Endothelial cell of hepatic sinusoid (primary cell): Measurements from ENCODE around the gene FOXA1.

Experiments used
- in situ Hi-C: cut with HindIII; loops from 2 replicates; pipeline ENCODE4 v1.10.0; 2017; ENCODE audit warnings: low sequenced_read_pairs

FOXA1 gene

GRCh38 chr14:37590428-37591139 lies 4.5 kb downstream of the FOXA1 start:
- in situ Hi-C loops, result no loop called here

GRCh38 chr14:37589715-37590427 lies 5.2 kb downstream of the FOXA1 start:
- in situ Hi-C loops, result no loop called here

- in situ Hi-C loops, result no loop called here
These were observed 5.9 kb downstream of the FOXA1 start for GRCh38 chr14:37588956-37589714.

- in situ Hi-C loops, result no loop called here
These were observed 6.4 kb downstream of the FOXA1 start for GRCh38 chr14:37588667-37588955.

DNA sequence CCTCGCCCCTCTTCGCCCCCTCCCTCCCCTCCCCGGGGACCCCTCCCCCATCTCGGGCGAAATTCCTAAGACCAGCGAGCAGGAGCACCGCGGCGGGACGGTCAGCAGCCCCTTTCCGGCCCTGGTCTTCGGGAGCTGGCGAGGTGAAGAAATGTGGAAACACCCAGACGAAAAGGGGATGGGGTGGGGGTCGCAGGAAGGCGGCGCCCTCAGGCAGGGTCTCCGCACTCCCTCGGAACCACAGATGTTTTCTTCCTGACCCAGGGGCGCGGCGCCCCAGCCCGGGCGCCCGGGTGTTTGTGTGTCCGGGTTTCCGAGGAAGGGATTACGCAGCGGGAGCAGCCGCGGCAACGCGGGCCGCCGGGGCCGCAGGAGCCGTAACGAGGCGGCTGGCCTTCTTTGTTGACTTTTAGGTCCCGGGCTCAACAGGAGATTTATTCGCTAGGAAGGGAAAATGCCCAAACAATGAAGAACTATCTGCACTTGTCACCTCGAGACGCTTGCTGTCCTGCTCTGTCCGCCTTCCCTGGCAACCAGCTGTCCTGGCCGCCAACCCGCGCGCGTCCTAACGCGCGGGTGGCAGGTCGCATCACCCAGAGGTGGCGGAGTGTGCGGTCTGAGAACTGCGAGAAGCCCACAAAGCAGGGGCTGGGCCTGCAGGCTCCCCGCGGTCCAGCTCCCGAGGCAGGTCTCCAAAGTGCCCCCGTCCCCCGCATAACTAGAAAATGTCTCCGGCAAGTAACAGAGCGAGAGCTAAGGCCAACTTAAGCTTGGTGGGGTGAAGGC lies 7.0 kb downstream of the FOXA1 start:
- in situ Hi-C loops, result no loop called here

DNA sequence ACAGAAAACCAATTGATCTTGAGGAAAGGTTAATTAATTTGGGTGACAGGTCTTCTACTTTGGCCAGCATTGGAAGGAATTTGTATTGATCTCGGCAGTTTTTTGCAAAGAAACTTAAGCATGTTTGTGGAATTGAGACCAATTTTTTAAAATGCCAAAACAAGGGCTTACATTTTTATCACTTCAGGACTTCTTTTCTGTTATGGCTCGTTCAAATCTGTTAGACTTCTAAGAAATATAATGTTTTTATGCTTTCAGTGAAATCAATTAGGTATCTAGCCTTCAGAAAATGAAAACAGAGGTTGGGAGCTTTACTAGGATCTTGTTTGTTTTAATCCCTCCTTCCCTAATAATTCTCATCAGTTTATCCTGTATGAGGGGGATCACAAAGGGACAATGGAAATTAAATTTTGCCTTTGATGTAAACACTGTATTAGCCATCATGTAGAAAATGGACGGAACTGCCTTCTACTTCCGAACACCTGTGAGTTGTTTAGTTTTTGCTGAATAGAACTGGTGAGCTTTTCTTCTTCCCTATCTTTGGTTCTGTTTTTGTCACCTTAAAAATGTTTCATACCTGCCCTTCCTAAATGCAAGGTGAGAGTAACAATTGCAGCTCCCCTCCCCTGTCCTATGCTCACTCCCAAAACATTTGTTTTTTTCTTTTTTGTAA lies 7.8 kb downstream of the FOXA1 start:
- in situ Hi-C loops, result no loop called here

- in situ Hi-C loops, result no loop called here
These were observed 8.3 kb downstream of the FOXA1 start for GRCh38 chr14:37586797-37587130.

DNA sequence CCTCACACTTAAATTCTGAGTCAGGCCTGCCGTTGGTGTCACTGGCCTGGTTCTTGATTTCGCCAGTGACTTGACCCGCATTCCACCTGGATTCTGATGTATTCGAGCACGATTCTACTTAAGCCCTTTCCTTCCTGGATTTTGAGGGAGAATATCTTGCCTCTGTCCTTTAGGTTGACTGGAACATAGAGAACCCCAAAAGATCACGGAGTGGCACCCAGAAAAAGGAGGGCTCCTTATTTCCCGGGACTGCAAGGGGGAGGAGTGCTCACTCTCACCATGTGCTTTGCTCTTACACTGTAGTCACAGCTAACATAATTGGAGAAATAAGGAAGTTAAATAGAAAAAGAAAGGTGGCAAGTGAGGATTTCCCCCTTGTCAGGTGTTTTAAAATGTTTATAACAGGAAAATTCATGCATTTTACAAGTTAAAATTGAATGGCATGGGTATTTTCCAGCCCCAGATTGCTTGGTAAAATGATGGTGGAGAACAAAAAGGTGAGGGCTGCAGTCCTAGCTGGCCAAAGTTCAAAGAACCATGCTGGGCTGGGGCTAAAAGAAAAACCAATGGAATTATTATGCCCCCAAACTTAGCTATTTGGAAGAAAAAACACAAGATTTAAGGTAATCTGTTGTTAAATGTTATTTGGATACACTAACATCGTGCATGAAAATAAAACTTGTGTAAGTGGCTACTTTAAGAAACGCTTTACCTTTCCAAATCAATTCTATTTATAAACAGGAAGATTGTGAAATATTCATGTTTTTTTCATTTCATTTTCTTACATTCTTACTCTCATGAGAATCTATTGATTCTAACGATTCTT lies 8.9 kb downstream of the FOXA1 start:
- in situ Hi-C loops, result no loop called here

DNA sequence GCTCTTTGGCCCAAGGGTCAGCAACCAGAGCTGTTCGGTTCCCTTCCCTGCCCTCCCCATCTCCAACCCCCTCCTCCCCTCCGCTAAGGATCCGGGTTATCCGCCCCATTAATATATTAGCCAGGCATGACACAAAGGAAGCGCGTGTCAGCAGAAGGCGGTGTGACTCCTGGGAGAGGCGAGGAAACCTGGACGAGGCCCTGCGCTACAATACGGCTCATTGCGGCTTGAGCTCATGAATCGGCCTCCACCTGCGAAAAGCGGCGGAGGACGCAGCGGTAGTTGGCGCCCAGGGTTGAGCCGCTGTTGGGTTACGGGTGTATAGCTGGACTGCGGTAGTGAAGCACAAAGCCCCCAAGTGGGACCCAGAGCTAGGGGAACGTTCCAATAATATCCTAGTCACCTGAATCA lies 9.9 kb downstream of the FOXA1 start:
- in situ Hi-C loops, result no loop called here

DNA sequence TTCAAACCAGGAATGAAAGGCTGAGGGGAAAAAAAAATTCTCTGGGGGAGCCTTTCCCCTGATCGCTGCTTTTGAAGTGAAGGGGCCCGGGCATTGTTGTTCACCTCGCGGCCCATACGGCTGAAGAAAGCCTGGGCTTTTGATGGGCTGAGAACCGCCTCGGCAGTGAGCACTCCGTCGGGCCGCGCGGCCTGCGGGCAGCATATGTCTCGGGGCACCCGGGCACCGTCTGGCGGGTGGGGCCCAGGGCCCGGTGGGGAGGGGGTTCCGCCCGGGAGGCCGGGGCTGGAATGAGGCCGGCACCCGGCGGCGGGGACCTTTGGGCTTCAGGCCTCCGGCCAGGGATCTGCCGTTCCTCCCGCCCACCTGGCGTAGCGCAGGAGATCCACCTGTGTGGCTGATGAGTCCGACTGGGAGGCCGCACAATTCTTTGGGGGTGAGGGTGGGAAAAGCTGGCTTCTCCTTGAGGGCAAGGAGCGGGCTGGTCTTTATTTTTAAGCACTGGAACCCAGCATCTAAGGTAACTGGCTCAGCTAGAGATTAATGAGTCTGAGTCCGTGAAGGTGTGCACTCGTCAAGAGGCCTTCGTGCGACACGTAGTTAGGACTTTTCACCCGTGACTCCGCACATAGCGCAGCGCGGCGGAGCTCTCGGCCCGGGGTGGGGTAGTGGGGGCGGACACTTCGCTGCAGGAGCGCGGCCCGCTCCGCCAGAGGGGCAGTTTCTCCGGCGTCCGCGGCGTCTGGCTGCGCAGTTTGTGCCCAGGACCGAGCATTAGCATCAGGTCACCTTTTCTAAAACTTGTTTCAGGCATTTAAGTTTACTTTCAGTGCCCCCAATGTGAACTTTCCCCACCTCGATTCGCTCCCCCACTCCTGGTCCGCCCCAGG lies 10.6 kb downstream of the FOXA1 start:
- in situ Hi-C loops, result no loop called here

DNA sequence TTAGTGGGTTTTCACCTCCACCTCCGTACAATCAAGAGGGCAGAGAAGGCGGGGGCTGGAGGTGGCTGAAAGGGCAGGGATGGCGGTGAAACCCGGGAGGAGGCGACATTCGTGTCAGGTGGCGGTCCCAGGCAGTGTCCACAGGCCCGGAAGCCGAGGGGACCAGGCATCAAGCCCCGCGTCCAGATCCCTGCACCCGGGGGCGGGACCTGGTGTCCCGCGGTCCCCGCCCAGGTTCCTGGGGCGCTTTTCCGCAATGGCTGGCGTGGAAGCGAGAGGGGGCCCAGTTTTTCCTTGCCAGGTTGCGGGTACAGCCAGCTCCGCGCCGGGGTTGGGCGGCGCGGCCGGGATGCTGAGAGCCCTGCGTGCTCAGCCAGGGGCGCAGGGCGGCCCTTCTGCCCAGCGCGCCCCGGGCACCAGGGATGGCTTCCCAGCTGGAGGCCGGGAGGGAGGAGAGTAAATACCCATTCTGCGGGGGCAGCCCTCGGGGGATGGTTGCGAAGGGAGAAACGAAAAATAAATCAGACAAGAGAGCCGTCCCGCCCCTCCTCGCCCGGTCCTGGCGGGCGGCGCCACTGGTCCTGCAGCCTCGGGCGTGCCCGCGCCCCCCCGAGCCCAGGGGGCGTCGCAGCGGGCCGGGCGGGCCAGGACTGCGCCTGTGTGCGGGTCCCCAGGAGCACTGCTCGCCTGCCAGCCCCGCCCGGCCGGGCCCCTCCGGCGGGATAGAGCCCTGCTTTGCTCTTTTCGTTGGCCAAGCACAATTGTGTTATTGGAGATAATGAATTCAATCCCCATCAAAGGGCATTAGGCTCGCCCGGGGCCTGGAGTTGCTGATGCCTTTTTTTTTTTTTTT lies 11.5 kb downstream of the FOXA1 start:
- in situ Hi-C loops, result no loop called here

GRCh38 chr14:37580146-37580545 lies 14.9 kb downstream of the FOXA1 start:
- in situ Hi-C loops, result no loop called here

- in situ Hi-C loops, result no loop called here
These were observed 15.8 kb downstream of the FOXA1 start for GRCh38 chr14:37579274-37579673.

DNA sequence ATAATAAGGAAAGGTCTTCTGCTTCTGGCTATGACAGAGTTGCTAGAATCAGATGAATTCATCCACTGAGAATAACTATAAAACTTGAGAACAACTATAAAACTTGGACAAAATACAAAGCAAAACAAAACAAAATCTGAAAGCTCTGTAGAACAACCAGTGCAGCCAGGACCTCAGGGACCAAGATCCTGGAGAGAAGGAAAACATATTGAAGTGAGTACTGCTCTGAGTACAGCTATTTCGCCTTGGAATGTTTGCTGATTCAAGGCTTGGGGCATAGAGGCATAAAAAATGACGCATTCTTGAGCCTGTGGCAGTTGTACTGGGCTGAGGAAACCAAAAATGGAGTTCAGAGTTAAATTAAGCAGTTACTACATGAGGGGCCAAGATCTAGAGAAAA lies 21.7 kb downstream of the FOXA1 start:
- in situ Hi-C loops, result no loop called here

DNA sequence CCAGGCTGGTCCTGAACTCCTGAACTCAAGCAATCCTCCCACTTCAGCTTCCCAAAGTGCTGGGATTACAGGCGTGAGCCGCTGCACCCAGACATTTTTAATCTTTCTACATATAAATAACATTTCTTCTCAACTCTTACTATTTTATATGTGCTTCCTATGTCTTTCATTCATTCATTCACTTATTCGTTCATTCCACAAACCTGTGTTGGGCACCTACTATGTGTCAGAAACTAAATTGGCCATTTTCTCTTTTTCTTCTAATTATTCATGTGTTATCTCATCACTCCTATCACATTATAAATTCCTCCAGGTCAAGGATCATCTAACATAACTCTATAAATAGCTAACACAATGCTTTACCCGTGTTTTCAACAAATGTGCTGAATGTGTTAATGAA lies 23.7 kb downstream of the FOXA1 start:
- in situ Hi-C loops, result no loop called here

- in situ Hi-C loops, result loop anchor here (10.0 kb wide), 1 partner anchor 315 kb away; no protein-coding TSS in a partner anchor
These were observed 25.3 kb downstream of the FOXA1 start for GRCh38 chr14:37569729-37570128.

GRCh38 chr14:37566811-37567371 lies 28.2 kb downstream of the FOXA1 start:
- in situ Hi-C loops, result loop anchor here (10.0 kb wide), 1 partner anchor 312 kb away; no protein-coding TSS in a partner anchor

GRCh38 chr14:37565550-37565949 lies 29.5 kb downstream of the FOXA1 start:
- in situ Hi-C loops, result loop anchor here (10.0 kb wide), 1 partner anchor 311 kb away; no protein-coding TSS in a partner anchor
